IMR-90 (cell line): ENCODE data around the gene BOD1L2. TPM values are rescaled to one million over a fixed set of nuclear protein-coding genes. Genes with fewer than 3 reads are reported as not detected.

Experiments used
- ATAC-seq: fragments of 200-7000 bp; cut with Tn5 transposase; 2 replicates; pipeline ENCODE4 v1.9.1; 2020; ENCODE audit warnings: low read depth, mild to moderate bottlenecking, moderate library complexity
- BruUV-seq: library from RNA; stranded (reverse); fragments of 400-500 nt; replicated peaks from 2 replicates; lab custom pipeline; 2021; lab: Mats Ljungman, UMichigan
- CTCF ChIA-PET: fragments of 300-600 bp; formaldehyde crosslinking; extraction: SDS; loops from one replicate; lab custom pipeline; 2021; ENCODE audit warnings: antibody characterized with exemption; lab: Yijun Ruan, JAX
- POLR2A ChIA-PET: fragments of 300-600 bp; sonication (Branson Sonifier 250); formaldehyde crosslinking; loops from one replicate; lab custom pipeline; 2022; ENCODE audit warnings: antibody characterized with exemption; ENCODE audit not compliant: unreplicated experiment; lab: Charles Lee
- DNase-seq: peaks from one replicate; pipeline ENCODE4 v3.0.0; 2013
- H2AFZ ChIP-seq: replicated peaks from 2 replicates; pipeline ENCODE3; 2013; ENCODE audit warnings: low read length, mild to moderate bottlenecking; ENCODE audit not compliant: poor library complexity
- H2AK5ac ChIP-seq: 2 replicates; pipeline ENCODE4 v1.6.1; 2013; ENCODE audit warnings: low read depth, low read length, inconsistent platforms
- H2AK9ac ChIP-seq: replicated peaks from 2 replicates; pipeline ENCODE3; 2013; ENCODE audit warnings: mild to moderate bottlenecking, low read depth, low read length, moderate library complexity; ENCODE audit not compliant: poor library complexity
- H2BK120ac ChIP-seq: 2 replicates; pipeline ENCODE4 v1.6.1; 2013; ENCODE audit warnings: low read depth, low read length, inconsistent platforms
- H2BK15ac ChIP-seq: 3 replicates; pipeline ENCODE4 v1.6.1; 2013; ENCODE audit warnings: low read depth, low read length, inconsistent platforms
- H2BK20ac ChIP-seq: 2 replicates; pipeline ENCODE4 v1.6.1; 2013; ENCODE audit warnings: low read depth, mild to moderate bottlenecking, inconsistent platforms, low read length, moderate library complexity
- H2BK5ac ChIP-seq: 2 replicates; pipeline ENCODE4 v1.6.1; 2013; ENCODE audit warnings: mild to moderate bottlenecking, low read depth, low read length, inconsistent platforms; ENCODE audit not compliant: poor library complexity, severe bottlenecking
- H3K14ac ChIP-seq: replicated peaks from 2 replicates; pipeline ENCODE4 v1.6.1; 2013; ENCODE audit warnings: low read depth, low read length, inconsistent platforms
- H3K18ac ChIP-seq: 2 replicates; pipeline ENCODE4 v1.6.1; 2013; ENCODE audit warnings: low read depth, low read length, control low read depth
- H3K23ac ChIP-seq: 2 replicates; pipeline ENCODE4 v1.6.1; 2013; ENCODE audit warnings: low read depth, low read length, inconsistent platforms
- H3K27ac ChIP-seq: 2 replicates; pipeline ENCODE4 v1.5.1; 2013; ENCODE audit warnings: mild to moderate bottlenecking, control low read depth, low read length; ENCODE audit not compliant: insufficient read depth
- H3K27me3 ChIP-seq: 2 replicates; pipeline ENCODE4 v1.6.1; 2013; ENCODE audit warnings: low read length; ENCODE audit not compliant: control insufficient read depth, insufficient read depth
- H3K36me3 ChIP-seq: 2 replicates; pipeline ENCODE4 v1.6.1; 2013; ENCODE audit warnings: low read length, mixed read lengths; ENCODE audit not compliant: control insufficient read depth, insufficient read depth
- H3K4ac ChIP-seq: 2 replicates; pipeline ENCODE4 v1.6.1; 2013; ENCODE audit warnings: low read depth, low read length, inconsistent platforms
- H3K4me1 ChIP-seq: 2 replicates; pipeline ENCODE4 v1.6.1; 2013; ENCODE audit warnings: low read length, mixed read lengths; ENCODE audit not compliant: control insufficient read depth, insufficient read depth
- H3K4me2 ChIP-seq: 2 replicates; pipeline ENCODE4 v1.6.1; 2013; ENCODE audit warnings: low read depth, mild to moderate bottlenecking, control low read depth, low read length, moderate library complexity
- H3K4me3 ChIP-seq: 2 replicates; pipeline ENCODE4 v1.5.1; 2013; ENCODE audit warnings: low read depth, mild to moderate bottlenecking, control low read depth, low read length, moderate library complexity; ENCODE audit not compliant: insufficient read depth
- H3K56ac ChIP-seq: 2 replicates; pipeline ENCODE4 v1.6.1; 2013; ENCODE audit warnings: low read length, inconsistent platforms; ENCODE audit not compliant: insufficient read depth; ENCODE audit errors: extremely low read depth
- H3K79me1 ChIP-seq, 2 experiments: 2 replicates each; pipeline ENCODE4 v1.6.1; 2013; ENCODE audit warnings: low read length in 2 of 2, inconsistent platforms in 1 of 2, low read depth in 1 of 2
- H3K9ac ChIP-seq: 2 replicates; pipeline ENCODE4 v1.6.1; 2013; ENCODE audit warnings: low read depth, low read length, control low read depth
- H3K9me1 ChIP-seq: 2 replicates; pipeline ENCODE4 v1.6.1; 2013; ENCODE audit warnings: low read length, inconsistent platforms; ENCODE audit not compliant: insufficient read depth
- H3K9me3 ChIP-seq: 2 replicates; pipeline ENCODE4 v1.6.1; 2013; ENCODE audit warnings: low read length; ENCODE audit not compliant: control insufficient read depth, insufficient read depth
- H4K20me1 ChIP-seq: 2 replicates; pipeline ENCODE4 v1.6.1; 2013; ENCODE audit warnings: low read length, inconsistent platforms; ENCODE audit not compliant: insufficient read depth
- H4K5ac ChIP-seq: 2 replicates; pipeline ENCODE4 v1.6.1; 2013; ENCODE audit warnings: mild to moderate bottlenecking, low read depth, low read length, control low read depth
- H4K8ac ChIP-seq, 2 experiments: 2 replicates each; pipeline ENCODE4 v1.6.1; 2013; ENCODE audit warnings: low read depth in 2 of 2, low read length in 2 of 2, control low read depth in 1 of 2, inconsistent platforms in 1 of 2
- H4K91ac ChIP-seq: 2 replicates; pipeline ENCODE4 v1.6.1; 2013; ENCODE audit warnings: low read depth, low read length, inconsistent platforms; ENCODE audit not compliant: insufficient read depth
- CEBPB ChIP-seq: IDR thresholded peaks from 2 replicates; pipeline ENCODE4 v1.6.1; 2012; ENCODE audit warnings: low read depth, low read length, improper control_type of control experiment
- CTCF ChIP-seq: conservative IDR thresholded peaks from 2 replicates; pipeline ENCODE4 v1.5.1; 2012; ENCODE audit warnings: mild to moderate bottlenecking, low read depth, low read length, improper control_type of control experiment
- ELK1 ChIP-seq: fragments of 150-350 bp; IDR thresholded peaks from 2 replicates; pipeline ENCODE4 v1.6.1; 2016; ENCODE audit warnings: low read depth, mild to moderate bottlenecking, low read length, moderate library complexity, borderline replicate concordance
- MAFK ChIP-seq: IDR thresholded peaks from 2 replicates; pipeline ENCODE4 v1.6.1; 2012; ENCODE audit warnings: low read depth, low read length, improper control_type of control experiment
- MAZ ChIP-seq: IDR thresholded peaks from 2 replicates; pipeline ENCODE4 v1.6.1; 2012; ENCODE audit warnings: low read depth, mild to moderate bottlenecking, low read length, improper control_type of control experiment, moderate library complexity, borderline replicate concordance
- MXI1 ChIP-seq: IDR thresholded peaks from 2 replicates; pipeline ENCODE4 v1.6.1; 2012; ENCODE audit warnings: low read depth, mild to moderate bottlenecking, low read length, moderate library complexity, borderline replicate concordance
- RAD21 ChIP-seq: IDR thresholded peaks from 2 replicates; pipeline ENCODE4 v1.6.1; 2012; ENCODE audit warnings: low read length, improper control_type of control experiment
- RFX5 ChIP-seq: IDR thresholded peaks from 2 replicates; pipeline ENCODE4 v1.8.0; 2012; ENCODE audit warnings: low read depth, mild to moderate bottlenecking, low read length, moderate library complexity
- SMC3 ChIP-seq: fragments of 150-350 bp; IDR thresholded peaks from 2 replicates; pipeline ENCODE4 v1.6.1; 2016; ENCODE audit warnings: low read depth, mild to moderate bottlenecking, antibody characterized with exemption, low read length, moderate library complexity
- whole genome bisulfite sequencing, 2 experiments: methylation state at CpG; one replicate each; pipeline versions ENCODE4 v1.1.5 to v1.1.7; 2013; ENCODE audit warnings: missing lambda C conversion rate in 2 of 2; ENCODE audit not compliant: insufficient read length in 1 of 2; ENCODE audit errors: extremely low coverage in 2 of 2; 5-methylcytosine and 5-hydroxymethylcytosine counted together
- dilution Hi-C: fragments of 300-500 bp; cut with HindIII; formaldehyde crosslinking; loops from one replicate; pipeline ENCODE4 v1.14.3; 2018; ENCODE audit warnings: low sequenced_read_pairs; ENCODE audit not compliant: unreplicated experiment
- in situ Hi-C: fragments of 300-500 bp; cut with MboI; formaldehyde crosslinking; loops from 3 replicates; pipeline ENCODE4 v1.14.3; 2019; ENCODE audit warnings: low sequenced_read_pairs, inconsistent platforms, mixed read lengths
- intact Hi-C: fragments of 100-400 bp; cut with micrococcal nuclease; formaldehyde crosslinking; loops from 2 replicates; pipeline ENCODE4 v1.10.0; 2022
- polyA plus RNA-seq, 3 experiments: library from polyadenylated mRNA; depleted of rRNA; stranded (reverse); fragments of >200 nt; gene quantifications; 2 replicates each; pipeline ENCODE4 v1.2.3, GENCODE V29; 2012; ENCODE audit warnings: low replicate concordance in 1 of 3
- total RNA-seq: library from RNA; depleted of rRNA; stranded (reverse); fragments of >200 nt; gene quantifications from 2 replicates; pipeline ENCODE4 v1.2.3, GENCODE V29; 2012

The BOD1L2 gene
- total and polyA plus RNA-seq, 2 of the 4 experiments (the other 2 are of a cell fraction), result not detected

- Histone ChIP-seq H3K79me1 (no peaks in the 10 kb centered on the region), H3K56ac (no peak overlapping the region), H2AK5ac (no peak overlapping the region), H4K5ac (no peak overlapping the region), H3K36me3 (no peaks in the 10 kb centered on the region), H2BK20ac (no peak overlapping the region), H3K23ac (no peak overlapping the region), H3K14ac (no peak overlapping the region), H3K27ac (no peak overlapping the region), H2BK15ac (no peak overlapping the region), H3K4me3 (no peak overlapping the region), H4K8ac (no peak overlapping the region), H3K4me1 (no peaks in the 10 kb centered on the region), H4K91ac (no peak overlapping the region), H3K9ac (no peak overlapping the region), H2AK9ac (no peak overlapping the region), H4K20me1 (no peaks in the 10 kb centered on the region), H3K9me3 (no peaks in the 10 kb centered on the region), H3K4ac (no peak overlapping the region), H3K4me2 (no peak overlapping the region), H3K9me1 (no peaks in the 10 kb centered on the region), H3K27me3 (no peaks in the 10 kb centered on the region), H2BK120ac (no peak overlapping the region), H2BK5ac (no peak overlapping the region), H2AFZ (no peak overlapping the region), H3K18ac (no peak overlapping the region)
- BruUV-seq, result no TSS peak
- no peak for DNase-seq
- TF ChIP-seq MXI1, result no peak
- TF ChIP-seq CEBPB, result no peak
- no peak for TF ChIP-seq ELK1
- no peak for TF ChIP-seq MAFK
- TF ChIP-seq RAD21, result no peak
- no peak for TF ChIP-seq SMC3
- TF ChIP-seq CTCF, result no peak
- no peak for TF ChIP-seq MAZ
- no peak for TF ChIP-seq RFX5
- no CpG with 5 or more reads among the region's 1 CpG for WGBS, 2 experiments
- intact Hi-C loops, result no loop called here
- in situ Hi-C loops, result no loop called here
- no peak for ATAC-seq
- ChIA-PET POLR2A (no interaction called here), CTCF (no interaction called here)
- dilution Hi-C loops, result no loop called here
Observed at GRCh38 chr18:57197261-57197660, 50.4 kb downstream of the BOD1L2 start.
